ENCODE measurements around the gene FAM229A. TPM values are rescaled to one million over a fixed set of nuclear protein-coding genes. Genes with fewer than 3 reads are reported as not detected.
"Not testable (repeated sequence)": the region's sequence is repeated elsewhere in the genome, so short reads cannot be mapped to it uniquely, and the experiment has no call there.

Gene FAM229A
- total and polyA plus RNA-seq, 2 experiments from 2014 or later, result 8.7 to 12.0 TPM

DNA sequence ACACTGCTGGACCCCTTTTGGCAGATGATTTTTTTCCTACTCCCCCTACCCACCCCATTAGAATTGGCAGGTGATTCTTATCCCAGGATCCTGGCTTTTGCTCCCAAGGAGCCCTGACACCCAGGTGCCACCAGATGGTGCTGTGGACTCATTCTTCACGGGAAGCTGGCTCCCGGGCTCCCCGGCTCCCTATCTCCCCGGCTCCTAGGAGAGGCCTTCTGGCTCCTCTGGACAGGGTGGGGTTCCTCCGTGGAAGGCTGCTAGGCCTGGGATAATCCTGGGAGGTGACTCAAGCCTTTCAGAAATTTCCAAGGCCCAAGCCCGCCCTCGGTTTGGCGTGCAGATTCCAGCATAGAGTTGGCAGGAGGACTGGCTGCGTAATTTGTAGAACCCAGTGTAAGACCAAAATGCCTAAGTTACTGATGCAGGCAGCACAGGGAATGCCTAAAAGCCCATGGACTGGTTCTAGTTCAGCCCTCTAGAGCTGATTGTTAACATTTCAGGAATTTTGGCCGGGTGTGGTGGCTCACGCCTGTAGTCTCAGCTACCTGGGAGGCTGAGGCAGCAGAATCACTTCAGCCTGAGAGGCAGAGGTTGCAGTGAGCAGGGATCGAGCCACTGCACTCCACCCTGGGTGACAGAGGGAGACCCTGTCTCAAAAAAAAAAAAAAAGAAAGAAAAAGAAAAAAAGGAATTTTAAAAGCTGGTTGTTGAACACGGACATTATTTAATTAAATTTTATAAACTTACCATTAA lies 38.8 kb upstream of the FAM229A start:
- no peak overlapping the region for H3K4me3 ChIP-seq
- TF ChIP-seq, protein P1, sequence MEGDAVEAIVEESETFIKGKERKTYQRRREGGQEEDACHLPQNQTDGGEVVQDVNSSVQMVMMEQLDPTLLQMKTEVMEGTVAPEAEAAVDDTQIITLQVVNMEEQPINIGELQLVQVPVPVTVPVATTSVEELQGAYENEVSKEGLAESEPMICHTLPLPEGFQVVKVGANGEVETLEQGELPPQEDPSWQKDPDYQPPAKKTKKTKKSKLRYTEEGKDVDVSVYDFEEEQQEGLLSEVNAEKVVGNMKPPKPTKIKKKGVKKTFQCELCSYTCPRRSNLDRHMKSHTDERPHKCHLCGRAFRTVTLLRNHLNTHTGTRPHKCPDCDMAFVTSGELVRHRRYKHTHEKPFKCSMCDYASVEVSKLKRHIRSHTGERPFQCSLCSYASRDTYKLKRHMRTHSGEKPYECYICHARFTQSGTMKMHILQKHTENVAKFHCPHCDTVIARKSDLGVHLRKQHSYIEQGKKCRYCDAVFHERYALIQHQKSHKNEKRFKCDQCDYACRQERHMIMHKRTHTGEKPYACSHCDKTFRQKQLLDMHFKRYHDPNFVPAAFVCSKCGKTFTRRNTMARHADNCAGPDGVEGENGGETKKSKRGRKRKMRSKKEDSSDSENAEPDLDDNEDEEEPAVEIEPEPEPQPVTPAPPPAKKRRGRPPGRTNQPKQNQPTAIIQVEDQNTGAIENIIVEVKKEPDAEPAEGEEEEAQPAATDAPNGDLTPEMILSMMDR (IDR thresholded peaks at IDR 0.05; ENCODE audit: low read depth, low read length), result peak; percentile 97
- H3K27ac ChIP-seq, result no peak overlapping the region
- H3K36me3 ChIP-seq, result no peaks in the 10 kb centered on the region
- DNase-seq (ENCODE audit: low read depth in 1 of 2, low spot score in 1 of 2), result peak; percentile 90 to 91
- no peaks in the 10 kb centered on the region for H3K4me1 ChIP-seq (ENCODE audit: low read depth)
- no peaks in the 10 kb centered on the region for H3K27me3 ChIP-seq
- H3K9me3 ChIP-seq (ENCODE audit: low read depth), result no peaks in the 10 kb centered on the region

DNA sequence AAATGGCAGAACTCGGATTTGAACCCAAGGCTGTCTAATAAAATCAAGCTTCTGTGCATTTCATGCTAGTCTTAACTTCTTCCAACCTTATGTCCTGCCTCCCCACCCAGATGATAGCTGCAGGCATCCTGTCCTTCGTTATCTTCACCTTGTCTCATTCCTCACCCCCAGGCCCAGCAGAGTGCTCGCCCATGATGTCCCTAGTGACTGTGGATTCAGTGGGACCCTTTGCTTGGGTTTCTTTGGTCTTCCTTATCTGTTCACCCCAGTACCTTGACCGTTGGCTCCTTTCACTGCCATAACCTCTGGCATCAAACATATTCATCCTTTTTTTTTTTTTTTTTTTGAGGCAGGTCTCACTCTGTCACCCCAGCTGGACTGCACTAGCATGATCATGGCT lies 37.6 kb upstream of the FAM229A start:
- DNase-seq (ENCODE audit: low read depth in 1 of 2, low spot score in 1 of 2), result no peak
- H3K36me3 ChIP-seq, result no peaks in the 10 kb centered on the region
- H3K9me3 ChIP-seq (ENCODE audit: low read depth), result no peaks in the 10 kb centered on the region
- no peaks in the 10 kb centered on the region for H3K4me1 ChIP-seq (ENCODE audit: low read depth)
- no peaks in the 10 kb centered on the region for H3K27me3 ChIP-seq
- H3K27ac ChIP-seq, result no peak overlapping the region
- TF ChIP-seq, protein P1 (IDR thresholded peaks at IDR 0.05; ENCODE audit: low read depth, low read length), result no peak
- no peak overlapping the region for H3K4me3 ChIP-seq

DNA sequence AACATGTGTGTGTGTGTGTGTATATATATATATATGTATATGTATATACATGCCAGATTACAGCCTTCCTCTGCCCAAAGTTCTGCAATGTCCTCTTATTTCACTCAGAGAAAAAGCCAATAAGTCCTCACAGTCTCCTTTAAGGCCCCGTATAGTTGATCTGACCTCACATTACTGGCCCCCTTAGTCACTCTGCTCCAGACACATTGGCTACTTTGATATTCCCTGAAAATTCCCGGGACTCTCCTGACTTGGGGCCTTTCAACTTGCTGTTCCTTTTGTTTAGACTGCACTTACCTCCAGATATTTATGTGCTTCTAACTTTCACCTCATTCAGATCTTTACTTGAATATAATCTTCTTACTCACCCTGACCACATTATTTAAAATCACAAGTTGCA lies 36.1 kb upstream of the FAM229A start:
- DNase-seq (ENCODE audit: low read depth in 1 of 2, low spot score in 1 of 2), result no peak
- TF ChIP-seq, protein P1 (IDR thresholded peaks at IDR 0.05; ENCODE audit: low read depth, low read length), result no peak

DNA sequence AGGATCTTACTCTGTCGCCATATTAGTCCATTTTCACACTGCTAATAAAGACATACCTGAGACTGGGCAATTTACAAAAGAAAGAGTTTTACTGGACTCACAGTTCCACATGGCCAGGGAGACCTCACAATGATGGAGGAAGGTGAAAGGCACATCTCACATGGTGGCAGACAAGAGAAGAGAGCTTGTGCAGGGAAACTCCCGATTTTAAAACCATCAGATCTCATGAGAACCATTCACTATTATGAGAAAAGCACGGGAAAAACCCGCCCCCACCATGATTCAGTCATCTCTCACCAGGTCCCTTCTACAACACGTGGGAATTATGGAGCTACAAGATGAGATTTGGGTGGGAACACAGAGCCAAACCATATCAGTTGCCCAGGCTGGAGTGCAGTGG lies 34.2 kb upstream of the FAM229A start:
- not testable (repeated sequence) for H3K27ac ChIP-seq, H3K36me3 ChIP-seq

More for the DNA sequence above, 36.1 kb upstream of the FAM229A start:
- H3K4me3 ChIP-seq, result no peak overlapping the region
- no peaks in the 10 kb centered on the region for H3K36me3 ChIP-seq
- no peaks in the 10 kb centered on the region for H3K27me3 ChIP-seq
- peaks cover 3% of the 10 kb centered on the region for H3K4me1 ChIP-seq (ENCODE audit: low read depth)
- no peak overlapping the region for H3K27ac ChIP-seq
- no peaks in the 10 kb centered on the region for H3K9me3 ChIP-seq (ENCODE audit: low read depth)

DNA sequence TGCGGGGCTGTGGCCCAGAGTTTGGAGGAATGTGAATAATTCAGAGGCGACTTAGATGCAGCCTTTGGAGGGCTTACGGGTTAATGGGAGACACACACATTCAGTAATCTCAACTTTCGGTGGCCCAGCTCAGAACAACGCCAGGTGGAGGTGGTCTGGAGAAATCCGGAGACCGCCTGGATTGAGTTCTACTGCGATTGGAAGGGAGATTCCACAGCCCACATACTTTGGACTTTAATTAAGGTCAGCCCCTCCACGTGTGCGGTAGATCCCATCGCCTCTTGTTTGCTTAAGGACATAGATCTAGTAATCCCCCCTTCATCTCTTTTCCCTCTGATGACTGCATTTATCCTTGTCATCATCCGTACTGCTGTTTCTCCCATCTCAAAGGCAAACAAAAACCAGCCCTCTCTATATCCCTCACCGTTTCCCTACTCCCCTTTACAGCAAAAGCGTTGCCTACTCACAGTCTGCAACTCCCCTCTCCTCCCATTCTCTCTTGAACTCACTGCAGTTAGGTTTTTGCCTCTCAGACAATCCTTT lies 32.7 kb upstream of the FAM229A start:
- Histone ChIP-seq H3K27ac (peak overlapping the region; percentile 96), H3K27me3 (no peaks in the 10 kb centered on the region), H3K4me1 (ENCODE audit: low read depth) (peaks cover 7% of the 10 kb centered on the region), H3K36me3 (no peaks in the 10 kb centered on the region), H3K4me3 (peak overlapping the region; percentile 55), H3K9me3 (ENCODE audit: low read depth) (no peaks in the 10 kb centered on the region)
- TF ChIP-seq, protein P1 (IDR thresholded peaks at IDR 0.05; ENCODE audit: low read depth, low read length), result no peak
- peak in 1 of 2 donors; percentile 29 for DNase-seq (ENCODE audit: low read depth in 1 of 2, low spot score in 1 of 2)

More for the DNA sequence above, 34.2 kb upstream of the FAM229A start:
- not testable (repeated sequence) for DNase-seq (ENCODE audit: low read depth in 1 of 2, low spot score in 1 of 2); H3K27me3 ChIP-seq; H3K4me3 ChIP-seq; H3K9me3 ChIP-seq (ENCODE audit: low read depth); H3K4me1 ChIP-seq (ENCODE audit: low read depth)

Data from cardiac muscle cell (in vitro differentiated cells and primary cell).